NB4 (cell line): ENCODE measurements around the gene CDC16.

ENCODE experiments used
- CTCF ChIP-seq: IDR thresholded peaks from one replicate; pipeline ENCODE4 v1.5.1; 2012; ENCODE audit warnings: low read depth, low read length
- MAX ChIP-seq: IDR thresholded peaks from 2 replicates; pipeline ENCODE4 v1.6.1; 2011; ENCODE audit warnings: low read depth, low read length

- TF ChIP-seq CTCF = no peak
- no peak for TF ChIP-seq MAX
Measured at GRCh38 chr13:114279758-114280355, 45.2 kb downstream of the CDC16 start.
